ENCODE results near the gene AIP. TPM values are rescaled to one million over a fixed set of nuclear protein-coding genes. Genes with fewer than 3 reads are reported as not detected.

The AIP gene
- total and polyA plus RNA-seq, 2 donors (not counting 3 experiments of a cell fraction or from before 2014, with no cell fraction given): 46.3 to 114 TPM

DNA sequence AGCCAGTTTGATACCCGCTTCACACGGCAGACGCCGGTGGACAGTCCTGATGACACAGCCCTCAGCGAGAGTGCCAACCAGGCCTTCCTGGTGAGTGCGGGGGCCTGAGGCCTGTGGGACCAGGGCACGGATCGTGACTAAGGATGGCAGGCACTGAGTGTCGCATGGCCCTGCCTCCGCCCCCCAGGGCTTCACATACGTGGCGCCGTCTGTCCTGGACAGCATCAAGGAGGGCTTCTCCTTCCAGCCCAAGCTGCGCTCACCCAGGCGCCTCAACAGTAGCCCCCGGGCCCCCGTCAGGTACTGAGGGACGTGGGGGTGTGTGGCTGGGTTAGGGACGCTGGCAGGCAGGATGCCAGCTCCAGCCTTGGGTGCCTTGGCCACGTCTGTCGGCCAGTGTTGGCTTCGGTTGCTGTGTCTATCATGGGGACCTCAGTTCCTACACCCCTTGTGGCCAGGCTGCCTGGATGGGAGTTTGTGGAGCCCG, 48.4 kb upstream of the AIP start:
- TF ChIP-seq POLR2A (IDR thresholded peaks at IDR 0.05; ENCODE audit: low read depth, low read length): no peak
- no peak for TF ChIP-seq FOS (IDR thresholded peaks at IDR 0.05; ENCODE audit: borderline replicate concordance, insufficient read depth, low read length)
- TF ChIP-seq JUN (IDR thresholded peaks at IDR 0.05; ENCODE audit: borderline replicate concordance, insufficient read depth, insufficient read length, low read depth): no peak
- no peak for TF ChIP-seq MYC (IDR thresholded peaks at IDR 0.05; ENCODE audit: low read depth, low read length)
- TF ChIP-seq, protein P1, sequence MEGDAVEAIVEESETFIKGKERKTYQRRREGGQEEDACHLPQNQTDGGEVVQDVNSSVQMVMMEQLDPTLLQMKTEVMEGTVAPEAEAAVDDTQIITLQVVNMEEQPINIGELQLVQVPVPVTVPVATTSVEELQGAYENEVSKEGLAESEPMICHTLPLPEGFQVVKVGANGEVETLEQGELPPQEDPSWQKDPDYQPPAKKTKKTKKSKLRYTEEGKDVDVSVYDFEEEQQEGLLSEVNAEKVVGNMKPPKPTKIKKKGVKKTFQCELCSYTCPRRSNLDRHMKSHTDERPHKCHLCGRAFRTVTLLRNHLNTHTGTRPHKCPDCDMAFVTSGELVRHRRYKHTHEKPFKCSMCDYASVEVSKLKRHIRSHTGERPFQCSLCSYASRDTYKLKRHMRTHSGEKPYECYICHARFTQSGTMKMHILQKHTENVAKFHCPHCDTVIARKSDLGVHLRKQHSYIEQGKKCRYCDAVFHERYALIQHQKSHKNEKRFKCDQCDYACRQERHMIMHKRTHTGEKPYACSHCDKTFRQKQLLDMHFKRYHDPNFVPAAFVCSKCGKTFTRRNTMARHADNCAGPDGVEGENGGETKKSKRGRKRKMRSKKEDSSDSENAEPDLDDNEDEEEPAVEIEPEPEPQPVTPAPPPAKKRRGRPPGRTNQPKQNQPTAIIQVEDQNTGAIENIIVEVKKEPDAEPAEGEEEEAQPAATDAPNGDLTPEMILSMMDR (IDR thresholded peaks at IDR 0.05; ENCODE audit: extremely low read depth in 1 of 2, insufficient read depth in 1 of 2, low read depth in 1 of 2, low read length in 2 of 2): no peak
- TF ChIP-seq EZH2 (IDR thresholded peaks at IDR 0.05; ENCODE audit: borderline replicate concordance, low read depth, low read length, severe bottlenecking): no peak
- TF ChIP-seq POLR2AphosphoS5 (IDR thresholded peaks at IDR 0.05; ENCODE audit: insufficient read depth, low read depth, low read length): no peak
- TF ChIP-seq, protein P2, sequence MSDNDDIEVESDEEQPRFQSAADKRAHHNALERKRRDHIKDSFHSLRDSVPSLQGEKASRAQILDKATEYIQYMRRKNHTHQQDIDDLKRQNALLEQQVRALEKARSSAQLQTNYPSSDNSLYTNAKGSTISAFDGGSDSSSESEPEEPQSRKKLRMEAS (IDR thresholded peaks at IDR 0.05; ENCODE audit: insufficient read depth, insufficient read length): no peak
- TF ChIP-seq GATA2 (IDR thresholded peaks at IDR 0.05; ENCODE audit: insufficient read depth, insufficient read length, low read depth, low read length): no peak
- CTCF ChIA-PET: no interaction called here
- no peaks in the 10 kb centered on the region for H3K9me1 ChIP-seq (replicated peaks; ENCODE audit: control insufficient read depth, extremely low read depth, insufficient read depth, low read length)
- H3K4me1 ChIP-seq (ENCODE audit: control insufficient read depth, extremely low read depth, insufficient read depth, low read length): no peaks in the 10 kb centered on the region
- H3K4me3 ChIP-seq (replicated peaks in 1 of 3; ENCODE audit: insufficient read depth in 1 of 3, low read depth in 1 of 3, low read length in 3 of 3): no peak overlapping the region
- H3K36me3 ChIP-seq (ENCODE audit: control insufficient read depth in 2 of 2, extremely low read depth in 1 of 2, insufficient read depth in 2 of 2, low read length in 2 of 2): peaks cover 0 to 38% of the 10 kb centered on the region in 2 experiments
- FAIRE-seq (no peak), DNase-seq (ENCODE audit: low read depth, low spot score) (no peak)
- no peaks in the 10 kb centered on the region for H3K27me3 ChIP-seq (ENCODE audit: control insufficient read depth in 2 of 2, insufficient read depth in 2 of 2, low read length in 2 of 2)
- BruUV-seq (replicated peaks): no TSS peak
- no peaks in the 10 kb centered on the region for H3K9me3 ChIP-seq (replicated peaks; ENCODE audit: control insufficient read depth, insufficient read depth, low read length)
- H3K9ac ChIP-seq (replicated peaks; ENCODE audit: extremely low read depth, insufficient read depth, low read length): no peak overlapping the region
- H2AFZ ChIP-seq (ENCODE audit: low read depth, low read length): no peak overlapping the region
- no peak overlapping the region for H3K4me2 ChIP-seq (ENCODE audit: insufficient read depth, low read length)
- no peak overlapping the region for H3K27ac ChIP-seq (ENCODE audit: insufficient read depth, low read depth, low read length)
- H3K79me2 ChIP-seq (ENCODE audit: control insufficient read depth, insufficient read depth, low read length): peaks cover under 1% of the 10 kb centered on the region
- intact Hi-C loops (cut with micrococcal nuclease): no loop called here
- H4K20me1 ChIP-seq (replicated peaks; ENCODE audit: control insufficient read depth, extremely low read depth, insufficient read depth, low read length): no peaks in the 10 kb centered on the region
- dilution Hi-C loops (cut with MboI; ENCODE audit: extremely low pct_ligation_motif_present, low sequenced_read_pairs): no loop called here
- POLR2A ChIA-PET: no interaction called here

Measured in endothelial cell of umbilical vein (primary cell).